NCI-H82 treated with DMSO at 0.1 percent for 48 hours (cell line): ENCODE data around the gene SLIRP.
"Not testable (repeated sequence)": the region's sequence is repeated elsewhere in the genome, so short reads cannot be mapped to it uniquely, and the experiment has no call there.

Experiments
- DNase-seq: peaks from one replicate; lab custom pipeline; 2025; ENCODE audit not compliant: unreplicated experiment; lab: John Stamatoyannopoulos, UW

The SLIRP gene

DNA sequence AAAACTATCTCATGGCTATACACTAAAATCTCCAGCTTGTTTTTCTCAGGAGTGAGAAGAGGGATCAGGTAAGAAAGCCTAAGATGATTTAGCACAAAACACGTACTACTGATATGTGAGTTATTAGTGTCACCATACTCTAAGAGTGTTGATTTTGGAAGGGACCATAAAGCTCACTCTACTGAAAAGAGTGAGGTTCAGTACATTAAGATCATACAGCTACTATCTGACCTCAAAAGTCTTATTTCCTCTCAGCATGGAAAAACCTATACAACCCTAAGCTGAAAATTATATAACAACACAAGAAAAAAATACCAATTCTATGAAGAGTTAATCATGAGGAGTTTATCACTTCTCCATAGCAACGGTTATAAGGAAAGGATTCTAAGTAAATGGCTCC, 33.5 kb downstream of the SLIRP start:
- no peak for DNase-seq

DNA sequence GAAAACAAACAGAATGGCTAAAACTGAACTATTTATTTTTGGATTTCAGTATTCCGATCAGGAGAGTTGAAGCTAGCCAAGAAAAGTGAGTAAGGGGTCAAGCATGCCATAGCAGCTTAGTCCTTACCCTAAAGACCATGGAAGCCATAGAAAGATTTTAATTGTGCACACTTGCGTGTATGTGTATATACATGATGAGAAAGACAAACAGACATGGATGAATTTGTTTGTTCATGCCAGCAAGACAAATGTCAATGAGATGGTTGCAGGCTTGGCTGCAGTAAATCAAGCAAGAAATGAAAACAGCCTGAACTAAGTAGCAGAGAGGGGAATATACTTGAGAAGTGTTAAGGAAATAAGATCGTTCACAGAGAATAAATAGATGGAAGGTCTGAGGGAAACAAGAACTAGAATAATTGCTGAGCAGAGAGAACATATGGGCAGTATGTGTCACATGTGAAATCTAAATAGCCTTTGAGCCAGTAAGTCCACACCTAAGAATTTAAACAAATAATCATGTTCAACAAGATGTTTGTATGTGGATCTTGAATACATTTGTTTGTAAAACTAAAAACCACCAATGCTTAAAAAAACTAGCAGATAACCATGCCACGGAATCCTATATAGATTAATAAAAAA, 38.3 kb downstream of the SLIRP start:
- DNase-seq: no peak

DNA sequence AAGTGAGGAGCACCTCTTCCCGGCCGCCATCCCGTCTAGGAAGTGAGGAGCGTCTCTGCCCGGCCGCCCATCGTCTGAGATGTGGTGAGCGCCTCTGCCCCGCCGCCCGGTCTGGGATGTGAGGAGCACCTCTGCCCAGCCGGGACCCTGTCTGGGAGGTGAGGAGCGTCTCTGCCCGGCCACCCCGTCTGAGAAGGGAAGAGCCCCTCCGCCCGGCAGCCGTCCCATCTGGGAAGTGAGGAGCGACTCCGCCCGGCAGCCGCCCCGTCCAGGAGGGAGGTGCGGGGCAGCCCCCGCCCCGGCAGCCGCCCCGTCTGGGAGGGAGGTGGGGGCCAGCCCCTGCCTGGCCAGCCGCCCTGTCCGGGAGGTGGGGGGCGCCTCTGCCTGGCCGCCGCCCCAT, 39.5 kb downstream of the SLIRP start:
- not testable (repeated sequence) for DNase-seq

DNA sequence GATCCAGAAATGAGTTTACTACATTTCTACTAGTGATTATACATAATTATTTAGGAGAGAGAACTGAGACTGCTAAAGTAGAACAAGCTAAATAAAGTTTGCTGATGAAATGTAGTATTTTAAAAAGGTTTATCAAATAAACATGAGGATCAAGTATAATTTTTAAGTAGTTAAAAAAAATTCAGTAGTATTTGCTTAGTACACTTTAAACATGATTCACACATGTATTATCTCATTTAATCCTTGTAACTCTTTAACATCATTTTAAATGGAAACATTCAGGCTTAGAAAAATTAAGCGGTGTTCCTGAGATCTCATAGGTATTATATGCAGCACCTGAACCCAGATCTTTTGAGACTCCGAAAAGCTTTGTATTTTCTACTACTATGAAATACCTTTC, 44.4 kb downstream of the SLIRP start:
- no peak for DNase-seq

DNA sequence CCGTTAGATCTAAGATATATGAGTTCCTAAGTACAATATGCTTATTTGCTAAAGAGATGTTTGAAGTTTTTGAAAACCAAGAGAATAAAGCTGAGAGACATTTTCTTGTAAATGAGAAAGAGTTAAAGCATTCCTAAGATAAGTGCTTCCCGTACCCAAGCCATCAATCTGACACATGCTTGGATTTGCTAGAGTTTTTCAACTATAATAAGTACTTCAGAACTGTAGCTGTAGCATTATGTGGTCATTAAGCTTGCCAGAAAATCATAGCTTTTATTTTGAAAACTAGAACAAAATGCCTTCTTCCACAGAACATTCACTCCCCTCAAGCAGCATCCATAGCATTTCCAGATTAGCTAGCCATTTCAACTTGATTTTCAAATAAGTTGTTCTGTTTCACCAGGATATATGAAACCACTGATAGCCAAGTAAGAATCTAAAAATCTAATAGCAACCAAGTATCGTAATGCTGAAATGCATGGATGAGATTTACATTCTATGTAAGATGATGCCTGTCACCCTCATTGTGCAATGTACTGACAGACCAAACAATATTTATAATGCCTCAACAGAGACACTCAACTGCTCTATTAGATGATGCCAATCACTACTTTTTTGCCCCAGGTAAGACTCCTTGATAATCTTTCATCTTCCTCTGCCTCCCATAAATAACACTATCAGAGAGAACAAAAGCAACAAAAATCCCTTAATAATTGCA, 45.1 kb downstream of the SLIRP start:
- DNase-seq: no peak

DNA sequence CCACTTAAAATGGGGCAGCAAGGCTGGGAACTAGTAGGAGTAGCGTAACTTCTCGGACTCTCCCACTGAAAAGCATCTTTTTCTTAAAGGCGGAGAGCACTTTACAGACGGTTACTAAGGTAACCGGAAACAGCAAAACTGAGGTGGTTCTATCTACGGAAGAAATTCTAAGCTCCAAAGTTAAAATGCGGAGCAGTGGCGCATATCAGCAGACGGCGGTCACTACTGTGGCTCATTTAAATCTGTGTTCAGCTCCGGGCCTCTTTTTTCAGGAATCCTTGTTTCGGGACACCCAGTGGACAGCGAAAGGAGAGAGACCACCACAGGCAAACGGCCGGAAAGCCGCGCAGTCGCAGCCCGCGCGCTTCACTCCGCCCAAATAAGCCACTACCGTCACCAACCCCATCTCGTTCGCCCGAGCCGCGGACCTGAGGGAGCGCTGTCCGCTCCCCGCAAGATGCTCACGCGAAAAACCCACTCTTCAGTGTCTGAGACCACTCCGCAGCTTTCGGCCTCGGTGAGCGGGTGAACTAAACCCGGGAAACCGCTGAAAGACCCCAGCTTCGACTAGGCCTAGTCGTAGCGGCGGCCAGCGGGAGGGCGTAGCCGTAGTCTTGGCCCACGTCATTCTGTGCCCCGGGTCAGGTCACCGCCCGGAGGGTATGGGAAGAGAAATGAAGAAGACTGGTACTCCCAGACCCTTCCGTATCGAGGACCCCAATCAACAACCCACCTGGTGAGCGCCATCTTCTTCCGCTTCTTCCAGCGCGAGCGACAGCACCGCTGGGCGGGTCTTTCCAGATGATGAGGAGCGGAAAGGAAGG, 52.7 kb downstream of the SLIRP start, which contains the start of gene SNW1:
SNW1 (minus strand) TSS at position 776 of the 824 bp plus-strand sequence; CDS start at position 747, 29 bp downstream.
- DNase-seq: peak; percentile 86

DNA sequence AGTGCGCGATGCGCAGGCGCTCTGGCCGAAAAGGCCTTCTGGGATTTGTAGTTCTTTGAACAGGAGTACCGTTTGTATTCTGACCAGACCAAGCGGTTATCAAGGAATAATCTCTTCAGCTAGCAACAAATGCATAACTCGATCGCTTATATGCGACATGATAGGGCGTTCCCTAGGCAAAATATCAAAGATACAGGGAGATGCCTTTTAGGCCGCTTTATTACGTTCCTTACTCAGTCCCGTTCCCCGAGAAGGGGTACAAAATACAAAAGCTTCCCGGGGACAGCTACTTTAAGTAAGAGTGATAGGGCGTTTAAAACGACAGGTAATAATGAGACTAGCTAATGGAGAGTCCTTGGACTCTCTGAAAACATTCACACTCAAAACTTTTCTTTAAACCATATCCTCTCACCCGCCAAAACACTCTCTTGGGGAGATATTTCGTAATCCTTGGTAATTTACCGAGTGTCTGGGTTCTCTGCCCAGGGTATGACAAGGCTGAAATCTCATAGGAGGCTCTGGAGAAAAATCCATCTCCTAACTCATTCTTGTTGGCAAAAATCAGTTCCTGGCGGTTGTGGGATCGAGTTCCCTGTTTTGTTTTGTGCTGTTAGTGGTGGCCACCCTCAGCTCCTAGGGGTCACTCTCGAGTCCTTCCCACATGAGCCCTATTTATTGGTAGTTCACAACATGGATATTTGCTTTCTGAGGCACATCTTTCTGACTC, 53.5 kb downstream of the SLIRP start:
- DNase-seq: no peak

DNA sequence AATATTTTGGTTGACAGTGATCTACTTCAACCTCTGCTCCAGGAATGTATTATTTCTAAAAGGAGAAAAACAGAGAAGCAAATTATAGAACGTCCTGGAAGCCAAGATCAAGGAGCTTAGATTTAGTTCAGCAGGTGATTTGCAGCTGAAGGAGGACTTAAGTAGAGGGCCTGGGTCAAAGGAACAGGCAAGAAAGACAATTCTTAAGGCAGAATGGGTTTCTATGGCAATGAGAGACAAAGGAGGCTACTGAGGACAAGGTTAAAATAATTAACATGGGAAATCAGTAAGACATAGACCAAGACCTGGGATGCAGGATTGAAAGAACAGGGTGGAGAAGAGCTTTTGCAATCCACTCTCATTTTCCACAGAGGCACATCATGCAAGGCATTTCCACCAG, 55.4 kb downstream of the SLIRP start:
- DNase-seq: peak; percentile 22

DNA sequence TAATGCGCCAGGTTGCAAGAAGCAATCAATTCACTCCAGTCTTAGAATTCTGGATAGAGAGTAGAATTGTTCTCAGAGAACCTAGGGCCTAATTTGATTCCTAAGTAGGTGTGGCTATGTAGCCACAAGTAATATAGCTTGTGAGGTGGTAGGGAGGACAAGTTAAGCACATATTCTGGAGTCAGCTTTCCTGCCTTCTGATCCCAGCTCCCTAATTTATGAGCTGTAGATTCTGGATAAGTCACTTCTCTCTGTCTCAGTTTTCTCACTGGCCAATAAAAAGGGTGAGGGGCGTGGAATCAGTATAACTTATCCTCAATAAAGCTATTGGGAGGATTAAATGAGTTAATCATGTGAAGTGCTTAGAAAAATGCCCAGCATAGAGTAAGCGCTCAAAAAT, 56.1 kb downstream of the SLIRP start:
- peak; percentile 95 for DNase-seq
